GM18909 (cell line): ENCODE data around the gene ADAMTS14.

Experiments used
- ATAC-seq: cut with Tn5 transposase; IDR thresholded peaks from one replicate; pipeline ENCODE4 v1.9.1; 2021; ENCODE audit warnings: mild to moderate bottlenecking; ENCODE audit not compliant: unreplicated experiment, poor library complexity

Gene ADAMTS14

DNA sequence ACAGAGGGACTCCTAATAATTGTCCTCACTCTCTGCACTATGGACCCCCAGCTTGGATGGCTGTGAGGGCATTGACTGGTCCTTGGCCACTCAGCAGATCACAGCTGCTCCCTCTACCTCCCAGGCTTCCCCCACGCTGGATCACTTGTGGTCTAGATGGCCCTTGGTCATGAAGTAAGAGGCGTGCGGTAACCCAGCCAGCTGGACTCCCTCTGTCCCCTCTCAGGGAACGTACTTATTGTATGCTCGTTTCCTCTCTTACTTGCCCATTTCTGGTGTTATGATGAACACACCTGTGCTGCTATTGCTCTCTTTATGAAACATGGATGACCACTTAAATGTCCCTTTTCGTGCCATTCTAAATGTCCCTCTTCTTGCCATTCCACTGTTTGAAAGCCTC is 19.3 kb downstream of the ADAMTS14 start:
- ATAC-seq: no peak

DNA sequence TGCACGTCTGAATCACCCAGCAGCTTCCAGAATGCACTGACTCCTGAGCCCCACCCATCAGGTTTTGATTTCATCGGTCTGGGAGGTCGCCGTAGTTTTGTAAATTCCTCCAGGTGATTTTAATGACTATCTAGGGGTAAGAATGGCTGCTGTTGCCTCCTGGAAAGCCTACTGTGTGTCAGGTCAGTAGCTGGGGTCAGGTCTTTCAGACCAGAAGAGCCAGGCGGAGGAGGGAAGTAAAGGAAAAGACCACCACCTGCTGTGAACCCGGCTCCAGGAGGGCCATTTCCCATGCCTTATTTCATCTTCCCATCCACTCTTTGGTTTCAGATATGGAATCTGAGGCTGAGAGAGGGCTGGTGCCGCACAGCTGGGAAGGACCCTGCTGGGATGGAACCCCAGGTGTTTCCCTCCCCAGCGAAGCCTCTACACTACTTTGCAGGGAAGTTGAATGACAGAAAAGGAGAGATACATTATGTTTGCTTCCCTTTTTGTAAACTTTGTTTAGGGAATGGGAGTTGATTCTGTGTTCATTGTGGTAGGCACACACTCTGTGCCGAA is 19.8 kb downstream of the ADAMTS14 start:
- ATAC-seq: no peak

DNA sequence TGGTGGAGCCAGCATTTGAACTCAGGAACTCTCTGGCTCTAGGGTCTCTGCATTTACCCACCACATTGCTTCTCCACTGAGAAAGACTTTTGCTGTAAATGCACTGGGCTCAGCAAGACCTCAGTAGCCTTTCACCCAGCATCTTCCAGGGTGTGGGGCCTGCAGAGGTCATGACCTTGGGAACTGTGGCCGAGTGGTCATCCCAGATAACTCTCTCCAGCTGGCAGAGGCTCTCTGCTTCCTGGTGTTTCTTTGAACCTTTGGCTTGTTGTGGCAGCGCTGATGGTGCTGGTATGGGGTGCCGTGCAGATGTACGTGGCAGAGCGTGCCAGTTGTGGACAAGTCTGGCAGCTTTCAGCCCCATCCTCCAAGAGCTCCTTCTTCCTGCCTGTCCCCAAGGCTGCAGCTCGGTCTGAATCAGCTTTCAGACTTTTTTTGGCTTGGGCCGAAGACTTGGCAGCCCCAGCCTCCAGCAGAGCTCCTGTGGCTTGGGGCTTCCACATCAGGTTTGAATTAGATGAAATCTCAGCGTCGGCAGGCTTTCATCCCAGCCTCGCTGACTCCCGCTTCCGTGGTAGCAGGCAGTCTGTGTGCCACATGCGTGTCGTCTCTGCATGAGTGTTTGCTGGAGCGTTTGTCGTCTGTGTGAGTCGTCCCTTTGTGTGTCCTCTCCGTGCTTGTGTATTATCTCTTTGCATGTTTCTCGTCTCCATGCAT is 21.5 kb downstream of the ADAMTS14 start:
- ATAC-seq: no peak

DNA sequence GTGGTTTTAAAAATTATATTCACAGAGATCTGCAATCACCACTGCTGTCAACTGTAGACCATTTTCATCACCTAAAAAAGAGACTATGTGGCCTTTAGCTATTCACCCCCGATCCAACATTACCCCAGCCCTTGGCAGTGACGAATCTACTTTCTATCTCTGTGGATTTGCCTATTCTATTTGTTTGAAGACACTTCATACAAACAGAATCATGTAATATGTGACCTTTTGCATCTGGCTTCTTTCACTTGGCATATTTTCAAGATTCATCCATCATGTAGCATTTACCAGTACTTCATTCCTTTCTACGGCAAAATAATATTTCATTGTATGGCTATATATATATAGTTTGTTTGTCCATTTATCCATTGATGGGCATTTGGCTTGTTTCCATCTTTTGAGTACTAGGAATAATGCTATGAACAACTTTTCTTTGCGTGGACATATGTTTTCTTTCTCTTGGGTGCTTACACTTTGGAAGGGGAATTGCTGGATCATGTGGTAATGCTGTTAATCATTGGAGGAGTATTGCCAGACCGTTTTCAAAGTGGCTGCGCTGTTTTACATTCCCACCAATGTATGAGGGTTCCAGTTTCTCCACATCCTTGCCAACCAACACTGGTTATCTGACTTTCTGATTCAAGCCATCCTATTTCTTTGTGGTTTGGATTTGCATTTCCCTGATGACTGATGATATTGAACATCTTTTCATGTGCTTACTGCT is 22.3 kb downstream of the ADAMTS14 start:
- ATAC-seq: no peak

DNA sequence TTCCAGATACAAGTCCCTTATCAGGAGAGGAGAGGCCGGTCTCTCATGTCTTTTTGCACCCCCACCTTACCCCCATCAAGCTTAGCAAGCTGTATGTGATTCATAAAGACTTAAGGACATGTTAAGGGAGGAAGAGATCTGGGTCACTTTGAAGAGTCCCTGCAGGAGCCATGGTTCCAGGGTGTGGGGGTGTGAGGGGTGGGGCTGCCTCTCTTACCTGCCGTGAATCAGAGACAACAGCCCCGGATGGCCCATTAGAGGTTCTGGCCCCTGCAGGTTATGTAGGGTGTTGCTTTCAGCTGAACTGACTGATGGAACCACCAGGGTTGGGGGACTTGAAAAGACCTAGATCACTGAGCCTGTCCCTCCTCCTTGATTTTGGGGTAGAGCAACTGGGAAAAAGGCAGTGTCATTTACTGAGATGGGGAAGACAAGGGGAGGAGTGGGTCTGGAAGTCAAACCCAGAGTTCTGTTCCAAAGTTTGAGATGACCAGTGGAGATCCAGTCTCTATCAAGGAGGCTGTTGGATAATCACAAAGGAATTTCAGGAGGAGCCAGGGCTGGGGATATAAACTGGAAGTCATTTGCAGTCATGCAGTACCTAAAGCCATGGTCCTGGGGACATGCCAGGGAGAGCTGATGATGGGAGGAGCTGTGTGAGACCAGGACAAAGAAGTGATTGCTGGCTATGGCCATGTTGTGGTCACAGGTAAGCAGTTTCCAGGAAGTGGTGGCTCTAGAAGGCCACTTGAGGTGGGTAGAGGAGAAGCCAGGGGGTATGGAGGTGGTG is 23.1 kb downstream of the ADAMTS14 start:
- no peak for ATAC-seq

DNA sequence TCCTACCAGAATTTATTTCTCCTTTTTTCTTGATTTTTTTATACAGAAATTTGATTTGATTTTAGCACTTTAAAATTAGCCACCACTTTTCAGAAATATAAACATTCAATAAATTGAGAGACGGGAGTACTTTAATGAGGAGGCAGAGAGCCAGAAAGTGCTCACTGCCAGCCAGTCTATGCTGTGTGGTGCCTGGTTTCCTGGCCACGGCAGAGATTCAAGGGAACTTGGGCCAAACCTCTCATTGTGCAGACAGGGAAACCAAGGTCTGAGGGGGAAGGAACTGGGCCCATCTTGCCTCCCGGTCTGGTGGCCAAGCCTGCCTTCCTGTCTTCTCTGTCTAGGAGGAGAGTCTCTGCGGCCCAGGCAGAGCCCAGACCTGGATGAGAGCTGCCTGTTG is 25.9 kb downstream of the ADAMTS14 start:
- no peak for ATAC-seq

DNA sequence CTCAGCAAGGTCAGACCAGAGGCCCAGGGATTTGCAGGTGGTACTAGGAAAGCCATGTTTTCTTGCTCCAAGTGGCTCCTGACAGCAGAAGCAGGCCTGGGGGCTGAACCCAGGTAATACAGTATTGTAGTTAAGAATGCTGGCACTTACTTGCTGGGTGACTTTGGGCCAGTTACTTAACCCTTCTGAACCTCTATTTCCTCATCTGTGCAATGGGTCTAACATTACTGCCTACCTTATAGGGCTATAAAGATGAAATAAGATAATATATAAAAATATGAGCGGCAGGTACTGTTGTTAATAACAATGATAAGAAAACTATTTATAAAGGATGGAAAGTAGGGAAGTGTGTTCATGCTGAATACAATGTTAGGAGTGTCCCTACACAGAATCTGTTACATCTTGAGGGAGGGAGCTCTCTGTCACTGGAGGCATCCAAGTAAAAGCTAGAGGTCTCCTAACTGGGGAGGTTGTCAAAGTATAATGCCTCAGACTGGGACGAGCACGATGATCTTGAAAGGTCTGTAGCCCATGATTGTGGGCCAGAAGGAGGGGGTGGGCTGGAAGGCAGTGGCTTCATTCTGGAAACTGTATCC is 26.9 kb downstream of the ADAMTS14 start:
- no peak for ATAC-seq

DNA sequence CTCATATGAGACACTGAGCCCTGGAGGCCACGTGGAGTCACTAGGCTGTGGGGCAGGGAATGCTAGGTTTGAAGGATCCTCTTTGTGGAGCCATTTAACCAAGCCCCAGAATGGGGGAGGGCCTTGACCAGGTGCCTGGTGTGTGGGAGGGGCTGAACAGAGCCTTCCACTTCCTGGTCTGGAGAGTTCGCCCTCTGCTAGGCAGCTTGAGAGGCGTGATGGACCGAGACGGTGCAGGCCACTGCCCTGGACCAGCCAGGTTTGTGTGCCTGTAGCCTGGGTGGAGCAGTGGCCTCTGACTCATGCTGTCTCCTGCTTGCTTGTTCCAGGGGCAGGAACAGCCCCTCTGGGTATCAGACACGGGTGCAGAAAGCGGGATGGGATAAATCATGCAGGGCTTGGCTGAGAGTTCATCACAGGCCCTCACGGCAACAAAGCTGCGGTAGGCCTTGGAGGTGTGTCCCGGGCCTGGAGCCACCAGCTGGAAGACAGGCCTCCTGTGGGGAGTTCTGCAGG is 27.4 kb downstream of the ADAMTS14 start:
- ATAC-seq: no peak

DNA sequence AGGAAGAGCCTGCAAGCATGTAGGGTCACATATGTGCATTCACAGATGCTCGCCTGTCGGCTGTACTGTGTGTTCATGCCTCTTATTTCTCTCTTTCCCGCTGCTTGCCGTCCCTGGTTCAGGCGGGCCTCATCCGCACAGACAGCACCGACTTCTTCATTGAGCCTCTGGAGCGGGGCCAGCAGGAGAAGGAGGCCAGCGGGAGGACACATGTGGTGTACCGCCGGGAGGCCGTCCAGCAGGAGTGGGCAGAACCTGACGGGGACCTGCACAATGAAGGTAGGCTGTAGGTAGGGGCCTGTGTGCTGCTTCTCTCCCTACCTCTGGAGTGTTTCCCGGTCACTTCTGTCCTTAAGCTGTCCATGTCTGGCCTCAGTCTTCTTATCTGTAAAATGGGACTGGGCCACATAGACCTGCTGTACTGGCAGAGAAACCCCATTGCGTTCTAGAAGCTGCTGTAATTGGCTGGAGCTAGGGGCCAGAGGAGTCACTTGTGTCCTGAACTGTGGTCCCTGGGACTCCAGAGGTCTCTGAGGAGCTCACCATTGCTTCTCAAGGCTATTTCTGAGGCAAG is 30.0 kb downstream of the ADAMTS14 start:
- no peak for ATAC-seq

DNA sequence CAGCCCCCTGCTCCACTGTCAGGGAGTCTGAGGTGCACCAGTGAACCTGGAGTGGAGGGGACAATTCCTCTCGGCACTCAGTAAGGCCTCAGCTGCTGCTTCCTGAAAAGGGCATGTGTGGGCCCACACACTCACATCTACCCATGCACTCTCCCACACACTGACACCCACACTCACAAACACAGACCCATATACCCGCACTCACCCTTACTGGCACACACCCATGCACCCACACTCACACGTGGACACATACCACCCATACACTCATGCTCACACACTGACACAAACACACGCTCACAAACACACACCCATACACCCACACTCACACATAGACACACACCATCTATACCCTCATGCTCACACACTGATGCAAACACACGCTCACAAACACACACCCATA is 31.9 kb downstream of the ADAMTS14 start:
- ATAC-seq: no peak

DNA sequence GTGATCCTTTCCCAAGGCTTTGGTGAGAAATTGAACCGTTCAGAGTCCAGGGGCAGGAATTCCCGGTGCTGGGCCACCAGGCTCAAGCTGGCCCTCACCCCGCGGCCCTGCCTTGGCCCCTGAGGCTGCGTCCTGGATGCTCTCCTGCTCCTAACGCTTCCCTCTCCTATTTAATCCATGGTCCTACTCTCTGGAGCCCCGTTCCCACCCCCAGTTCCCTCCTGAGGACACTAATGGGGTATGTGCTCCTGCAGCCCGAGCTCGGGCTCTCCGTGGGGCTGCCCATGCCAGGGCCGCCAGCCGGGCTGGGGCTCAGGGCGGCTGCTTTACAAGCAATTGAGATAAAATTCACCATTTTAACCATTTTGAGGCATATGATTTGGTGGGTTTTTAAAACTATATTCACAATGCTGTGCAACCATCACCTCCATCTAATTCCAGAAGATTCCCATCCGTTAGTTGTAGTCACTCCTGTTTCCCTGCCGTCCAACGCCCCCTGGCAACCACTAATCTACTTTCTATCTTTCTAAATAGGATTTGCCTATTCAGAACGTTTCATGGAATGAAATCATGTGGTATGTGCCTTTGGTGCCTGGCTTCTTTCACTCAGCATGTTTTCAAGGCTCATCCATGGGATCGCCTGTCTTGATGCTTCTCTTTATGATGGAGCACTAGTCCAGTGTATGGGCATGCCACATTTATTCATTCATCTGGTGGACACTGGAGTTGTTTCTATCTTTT is 33.0 kb downstream of the ADAMTS14 start:
- no peak for ATAC-seq

DNA sequence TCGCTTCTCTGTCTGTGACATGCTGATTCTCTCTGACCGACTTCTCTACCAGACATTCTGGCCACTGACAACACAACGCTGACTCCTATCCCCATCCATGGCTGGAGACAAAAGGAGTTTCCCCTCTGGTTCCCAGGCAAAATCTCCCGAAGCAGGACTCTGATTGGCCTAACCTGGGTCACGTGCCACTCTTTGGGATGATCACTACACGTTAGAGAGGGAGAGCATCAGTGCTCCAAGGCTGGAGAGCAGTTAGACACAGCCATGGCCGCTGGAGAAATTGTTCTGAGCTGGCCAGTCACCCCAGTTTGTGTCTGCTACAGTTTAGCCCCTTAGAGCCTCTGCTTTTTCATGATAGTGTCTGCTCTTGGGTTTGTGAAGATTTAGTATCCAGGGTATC is 38.9 kb downstream of the ADAMTS14 start:
- no peak for ATAC-seq

DNA sequence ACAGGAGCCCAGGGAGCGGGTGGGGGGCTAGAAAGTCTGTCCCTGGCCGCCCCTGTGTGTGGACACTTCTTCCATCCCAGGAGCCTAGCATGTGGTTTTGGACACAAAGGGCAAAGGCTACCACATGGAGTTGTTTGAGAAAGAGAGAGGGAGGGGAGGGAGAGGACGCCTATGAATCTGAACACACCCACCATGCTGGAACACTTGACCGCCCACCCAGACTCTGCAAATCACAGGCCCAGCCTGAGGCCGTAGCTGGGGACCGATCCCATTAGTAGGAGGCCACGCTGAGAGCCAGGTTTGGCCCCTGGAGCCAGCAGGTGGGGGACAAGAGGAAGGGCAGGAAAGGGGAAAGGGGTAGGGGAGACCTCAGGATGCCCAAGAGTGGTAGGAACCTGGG is 39.6 kb downstream of the ADAMTS14 start:
- no peak for ATAC-seq

DNA sequence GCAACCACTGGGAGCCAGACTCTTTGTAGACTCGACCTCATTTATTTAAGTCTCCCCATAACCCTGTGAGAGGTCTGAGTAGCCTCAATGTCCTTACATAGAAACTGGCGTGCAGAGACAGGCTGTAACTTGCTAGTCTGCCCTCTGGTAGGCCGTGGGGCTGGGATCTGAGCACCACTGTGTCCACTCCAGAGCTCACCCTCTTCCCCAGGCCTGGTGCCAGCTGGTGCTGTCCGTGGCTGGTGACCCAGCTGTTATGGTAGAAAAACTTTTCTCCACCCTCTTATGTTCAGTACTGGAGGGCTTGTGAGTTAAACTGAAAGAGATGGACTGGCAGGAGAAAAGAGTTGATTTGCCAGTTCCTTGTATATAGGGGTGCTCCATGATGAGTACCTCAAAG is 41.9 kb downstream of the ADAMTS14 start:
- no peak for ATAC-seq

DNA sequence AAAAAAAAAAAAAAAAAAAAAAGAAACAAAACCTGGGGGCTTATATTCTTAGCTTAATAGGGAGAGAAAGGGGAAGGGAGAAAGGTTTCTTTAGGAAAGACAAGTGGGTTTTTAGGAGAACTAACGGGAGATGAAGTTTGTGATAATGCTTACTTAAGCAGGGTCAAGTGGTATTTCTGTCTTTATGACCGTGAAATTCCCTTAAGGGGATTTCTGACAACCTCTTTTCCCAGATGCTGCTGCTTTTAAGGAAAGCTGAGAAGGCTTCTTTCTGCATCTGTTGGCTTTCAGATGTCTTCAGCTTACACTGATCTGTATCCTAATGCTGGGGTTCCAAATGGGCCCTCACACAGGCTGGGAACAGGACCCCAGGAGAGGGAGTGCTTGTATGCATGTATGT is 42.6 kb downstream of the ADAMTS14 start:
- no peak for ATAC-seq

DNA sequence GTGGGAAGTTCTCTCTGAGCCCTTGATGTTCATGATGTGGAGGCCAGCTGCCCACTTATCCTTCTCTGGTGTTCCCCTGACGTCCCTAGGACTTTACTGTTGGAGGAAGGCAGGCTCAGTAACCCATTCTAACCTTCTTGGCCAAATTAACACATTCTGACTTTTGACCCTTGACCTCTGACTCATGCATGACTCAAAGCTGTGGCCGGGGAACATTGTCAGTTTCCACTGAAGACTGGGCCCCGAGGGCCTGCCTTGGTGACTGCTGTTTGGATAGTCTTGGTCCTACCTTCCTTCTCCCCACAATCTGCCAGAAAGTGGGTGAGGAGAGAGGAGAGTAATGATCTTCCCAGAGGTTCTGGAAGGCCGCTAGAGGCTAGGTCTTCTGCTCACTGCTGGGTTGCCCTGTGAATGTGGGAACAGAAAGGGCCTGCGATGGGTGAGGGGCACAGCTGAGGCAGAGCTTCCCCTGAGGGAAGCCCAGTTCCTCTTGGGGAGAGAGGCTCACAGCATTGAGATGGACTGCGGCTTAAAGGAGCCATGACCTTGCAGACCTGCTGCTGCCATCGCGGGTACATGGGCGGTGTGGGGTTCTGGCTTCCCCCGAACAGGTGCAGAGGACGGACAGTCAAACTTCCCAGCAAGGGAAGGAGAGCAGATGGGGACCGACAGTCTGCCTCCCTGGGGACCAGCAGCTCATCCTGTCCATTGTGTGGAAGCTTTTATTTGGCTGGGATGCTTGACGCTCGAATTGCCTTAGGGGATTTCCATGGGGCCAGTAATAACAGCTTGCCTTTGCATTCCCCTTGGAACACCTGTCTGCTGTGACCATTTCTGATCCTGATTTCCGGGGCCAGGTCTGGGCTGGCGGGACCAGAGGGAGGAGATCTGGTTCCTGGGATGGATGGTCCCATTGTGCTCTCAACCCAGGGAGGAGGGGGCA is 43.8 kb downstream of the ADAMTS14 start:
- ATAC-seq: no peak

DNA sequence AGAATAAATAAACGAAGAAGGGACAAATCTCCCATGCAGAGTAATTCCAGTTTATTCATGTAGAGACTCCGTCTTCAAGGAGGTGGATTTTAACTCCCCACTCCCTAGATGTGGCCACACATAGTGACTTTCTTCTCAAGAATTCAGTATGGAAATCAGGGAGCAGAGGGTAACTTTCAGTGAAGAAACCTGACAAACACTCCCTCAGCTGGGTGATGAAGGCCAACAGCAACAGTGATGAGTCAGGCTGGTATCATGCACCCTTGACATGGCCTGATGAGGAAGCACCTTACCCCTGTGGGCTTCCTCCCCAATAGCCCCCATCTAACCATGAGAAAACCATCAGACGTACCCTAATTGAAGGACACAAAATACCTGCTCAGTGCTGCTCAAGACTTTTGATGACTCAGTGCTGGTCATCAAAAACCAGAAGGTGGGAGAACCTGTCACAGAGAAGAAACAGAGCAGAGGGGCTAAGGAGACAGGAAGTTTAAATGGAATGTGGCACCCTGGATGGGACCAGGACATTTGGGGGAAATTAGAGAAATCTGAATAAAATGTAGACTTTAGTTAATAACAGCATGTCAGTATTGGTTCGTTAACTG is 50.6 kb downstream of the ADAMTS14 start:
- ATAC-seq: no peak

DNA sequence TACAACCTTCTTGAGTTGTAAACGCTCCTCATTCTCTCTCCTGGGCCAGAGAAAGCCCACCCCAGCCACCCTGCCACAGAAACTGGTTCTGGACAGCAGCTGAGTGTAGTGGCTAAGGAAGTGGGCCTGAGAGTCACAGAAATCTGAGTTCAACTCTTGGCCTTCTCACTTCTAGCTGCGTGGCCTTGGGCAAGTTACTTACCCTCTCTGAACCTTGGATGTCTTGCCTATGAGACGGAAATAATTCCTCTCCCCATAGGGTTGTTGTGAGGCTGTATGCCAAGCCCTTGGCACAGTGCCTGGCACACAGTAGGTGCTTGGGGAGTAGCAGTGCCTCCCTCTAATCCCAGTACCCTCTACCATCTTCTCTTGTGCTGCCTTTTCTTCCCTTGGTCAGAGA is 51.5 kb downstream of the ADAMTS14 start:
- ATAC-seq: no peak
